Lower leg skin (tissue), 4 donors: Measurements from ENCODE around the gene MPIG6B. TPM values are rescaled to one million over a fixed set of nuclear protein-coding genes. Genes with fewer than 3 reads are reported as not detected.

Source experiments
- DNase-seq, 2 donors: peaks; one replicate each; pipeline ENCODE4 v3.0.0-alpha.2; 2019; ENCODE audit warnings: low spot score in 2 of 2
- H3K4me3 ChIP-seq: fragments of 200-600 bp; sonication (generic); 2 replicates; pipeline ENCODE4 v1.5.1; 2017; ENCODE audit warnings: mild to moderate bottlenecking, low read depth; ENCODE audit not compliant: poor library complexity, severe bottlenecking
- POLR2A ChIP-seq, 2 donors: fragments of 450-650 bp; IDR thresholded peaks; one replicate each; pipeline ENCODE4 v1.6.1; 2016 to 2017; ENCODE audit warnings: antibody characterized with exemption in 2 of 2, mild to moderate bottlenecking in 1 of 2, moderate library complexity in 1 of 2
- WGBS, 2 donors: methylation state at CpG; one replicate each; pipeline ENCODE4 v1.1.5; 2018; 5-methylcytosine and 5-hydroxymethylcytosine counted together
- intact Hi-C: fragments of 100-400 bp; cut with DNase I; formaldehyde crosslinking; loops from one replicate; pipeline ENCODE4 v1.15.0; 2023; ENCODE audit warnings: low total_unique reads
- total RNA-seq, 4 donors: library from RNA; depleted of rRNA; stranded (reverse); fragments of >200 nt; gene quantifications; one replicate each; pipeline ENCODE4 v1.1.0, GENCODE V29; 2016
- TF ChIP-seq, protein P1 (sequence below), 3 donors: fragments of 450-650 bp; IDR thresholded peaks; one replicate each; pipeline ENCODE4 v1.5.1; 2016; ENCODE audit warnings: antibody characterized with exemption in 3 of 3, mild to moderate bottlenecking in 3 of 3, moderate library complexity in 2 of 3

Gene MPIG6B
- total RNA-seq, 4 donors from 2014 or later: 6.0 to 10.5 (median 7.9) TPM

- intact Hi-C loops: no loop called here
- WGBS, 2 donors: 32 to 39% methylated on average over 10 of the region's 10 CpGs
- no peak for TF ChIP-seq POLR2A (IDR thresholded peaks at IDR 0.05)
- TF ChIP-seq, protein P1, sequence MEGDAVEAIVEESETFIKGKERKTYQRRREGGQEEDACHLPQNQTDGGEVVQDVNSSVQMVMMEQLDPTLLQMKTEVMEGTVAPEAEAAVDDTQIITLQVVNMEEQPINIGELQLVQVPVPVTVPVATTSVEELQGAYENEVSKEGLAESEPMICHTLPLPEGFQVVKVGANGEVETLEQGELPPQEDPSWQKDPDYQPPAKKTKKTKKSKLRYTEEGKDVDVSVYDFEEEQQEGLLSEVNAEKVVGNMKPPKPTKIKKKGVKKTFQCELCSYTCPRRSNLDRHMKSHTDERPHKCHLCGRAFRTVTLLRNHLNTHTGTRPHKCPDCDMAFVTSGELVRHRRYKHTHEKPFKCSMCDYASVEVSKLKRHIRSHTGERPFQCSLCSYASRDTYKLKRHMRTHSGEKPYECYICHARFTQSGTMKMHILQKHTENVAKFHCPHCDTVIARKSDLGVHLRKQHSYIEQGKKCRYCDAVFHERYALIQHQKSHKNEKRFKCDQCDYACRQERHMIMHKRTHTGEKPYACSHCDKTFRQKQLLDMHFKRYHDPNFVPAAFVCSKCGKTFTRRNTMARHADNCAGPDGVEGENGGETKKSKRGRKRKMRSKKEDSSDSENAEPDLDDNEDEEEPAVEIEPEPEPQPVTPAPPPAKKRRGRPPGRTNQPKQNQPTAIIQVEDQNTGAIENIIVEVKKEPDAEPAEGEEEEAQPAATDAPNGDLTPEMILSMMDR (IDR thresholded peaks at IDR 0.05): no peak
- DNase-seq: no peak
- H3K4me3 ChIP-seq: peak overlapping the region; percentile 89
These were observed 13.7 kb downstream of the MPIG6B start for GRCh38 chr6:31736768-31737314.

- H3K4me3 ChIP-seq: no peak overlapping the region
- TF ChIP-seq, protein P1 (IDR thresholded peaks at IDR 0.05): no peak
- TF ChIP-seq POLR2A (IDR thresholded peaks at IDR 0.05): no peak
- intact Hi-C loops: no loop called here
- WGBS, 2 donors: 64 to 74% methylated on average over 7 of the region's 7 CpGs
- no peak for DNase-seq
These were observed 14.3 kb downstream of the MPIG6B start for GRCh38 chr6:31737315-31737990.

GRCh38 chr6:31737991-31738979 lies 15.1 kb downstream of the MPIG6B start:
- peak in 1 of 2 donors; percentile 70 for DNase-seq
- no peak for TF ChIP-seq POLR2A (IDR thresholded peaks at IDR 0.05)
- TF ChIP-seq, protein P1 (IDR thresholded peaks at IDR 0.05): no peak
- WGBS, 2 donors: 18 to 19% methylated on average over 6 of the region's 6 CpGs
- no peak overlapping the region for H3K4me3 ChIP-seq
- intact Hi-C loops: no loop called here

GRCh38 chr6:31739639-31740396 lies 16.6 kb downstream of the MPIG6B start, which contains the start of gene MSH5:
TSS of gene MSH5 (plus strand) at chr6:31740005. CDS start at chr6:31740467, 462 bp downstream.
- intact Hi-C loops: no loop called here
- WGBS, 2 donors: 0 to 1% methylated on average over 42 to 58 of the region's 58 CpGs
- peak within 1 kb of the TSS; percentile 61 for H3K4me3 ChIP-seq
- DNase-seq: peak; percentile 99 to 100
- TF ChIP-seq POLR2A (IDR thresholded peaks at IDR 0.05): no peak
- TF ChIP-seq, protein P1 (IDR thresholded peaks at IDR 0.05): no peak
